NCI-H510A treated with DMSO at 0.1 percent for 48 hours (cell line): ENCODE data around the gene CDYL2.

Source experiments
- DNase-seq: peaks from one replicate; lab custom pipeline; 2025; lab: John Stamatoyannopoulos, UW

CDYL2 gene

GRCh38 chr16:80592273-80592672 lies 212.1 kb downstream of the CDYL2 start:
- DNase-seq: no peak

- DNase-seq: no peak
Observed at GRCh38 chr16:80591071-80591915, 213.1 kb downstream of the CDYL2 start.

- DNase-seq: no peak
Observed at GRCh38 chr16:80587071-80587470, 217.3 kb downstream of the CDYL2 start.

- no peak for DNase-seq
Observed at GRCh38 chr16:80586476-80586875, 217.9 kb downstream of the CDYL2 start.

- no peak for DNase-seq
Observed at GRCh38 chr16:80585764-80586163, 218.6 kb downstream of the CDYL2 start.

GRCh38 chr16:80583466-80583865 lies 220.9 kb downstream of the CDYL2 start:
- DNase-seq: no peak

- DNase-seq: no peak
Observed at GRCh38 chr16:80580109-80580832, 224.1 kb downstream of the CDYL2 start.

- peak; percentile 4 for DNase-seq
Observed at GRCh38 chr16:80577485-80578280, 226.7 kb downstream of the CDYL2 start.

- DNase-seq: no peak
Observed at GRCh38 chr16:80576343-80576912, 228.0 kb downstream of the CDYL2 start.

- no peak for DNase-seq
Observed at GRCh38 chr16:80573700-80574120, 230.7 kb downstream of the CDYL2 start.

GRCh38 chr16:80570106-80570478 lies 234.3 kb downstream of the CDYL2 start:
- DNase-seq: no peak

- DNase-seq: no peak
Observed at GRCh38 chr16:80569440-80570105, 234.8 kb downstream of the CDYL2 start.

- DNase-seq: no peak
Observed at GRCh38 chr16:80564394-80564793, 240.0 kb downstream of the CDYL2 start.

- DNase-seq: no peak
Observed at GRCh38 chr16:80563066-80563465, 241.3 kb downstream of the CDYL2 start.

- DNase-seq: no peak
Observed at GRCh38 chr16:80559369-80559768, 245.0 kb downstream of the CDYL2 start.

- DNase-seq: peak; percentile 60
Observed at GRCh38 chr16:80557037-80557436, 247.4 kb downstream of the CDYL2 start.

GRCh38 chr16:80556481-80556880 lies 247.9 kb downstream of the CDYL2 start:
- no peak for DNase-seq

GRCh38 chr16:80554033-80554432 lies 250.4 kb downstream of the CDYL2 start:
- no peak for DNase-seq

- no peak for DNase-seq
Observed at GRCh38 chr16:80552277-80552676, 252.1 kb downstream of the CDYL2 start.
